B cell (primary cell): ENCODE measurements around the gene C1QL1.

Source experiments
- EZH2 ChIP-seq: IDR thresholded peaks from 2 replicates; pipeline ENCODE4 v1.6.1; 2012; ENCODE audit warnings: borderline replicate concordance, low read depth, mild to moderate bottlenecking, moderate library complexity, low read length; ENCODE audit not compliant: insufficient read depth, poor library complexity, severe bottlenecking
- TF ChIP-seq, protein P1 (sequence below): fragments of 200-600 bp; IDR thresholded peaks from one replicate; pipeline ENCODE4 v1.8.0; 2022; ENCODE audit warnings: antibody characterized with exemption, mild to moderate bottlenecking

DNA sequence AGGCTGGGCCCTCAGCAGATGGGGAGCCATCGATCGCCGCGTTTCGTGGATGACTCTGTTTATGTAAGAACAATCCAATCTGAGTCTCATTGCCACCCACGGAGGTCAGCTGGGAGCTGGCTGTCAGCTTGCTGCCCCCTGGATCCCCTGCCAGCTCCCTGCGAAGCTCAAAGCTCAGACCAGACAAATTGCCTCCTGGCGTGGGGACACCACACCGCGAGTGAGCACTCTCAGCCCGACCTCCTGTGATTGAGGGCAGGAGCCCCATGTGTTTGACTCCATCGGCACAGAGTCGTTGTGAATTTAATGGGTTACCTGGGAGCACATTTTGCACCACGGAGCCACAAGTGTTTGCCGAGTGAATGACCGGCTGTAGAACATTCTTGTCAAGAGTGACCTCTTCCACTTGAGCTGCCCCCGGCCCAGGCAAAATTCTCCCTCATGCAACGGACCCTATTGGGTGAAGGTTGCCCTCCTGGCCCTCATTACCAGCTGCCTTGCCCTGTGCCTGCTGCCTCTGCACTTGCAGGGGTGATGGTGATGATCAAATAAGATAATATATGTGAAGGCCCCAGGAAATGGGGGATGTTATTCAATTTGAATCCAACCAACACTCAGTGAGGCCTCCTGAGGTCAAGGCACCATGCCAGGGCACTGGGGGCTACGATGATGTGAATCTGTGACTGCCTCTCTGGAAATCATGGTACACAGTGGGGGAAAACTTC, 45.2 kb downstream of the C1QL1 start:
- no peak for TF ChIP-seq EZH2
- TF ChIP-seq, protein P1, sequence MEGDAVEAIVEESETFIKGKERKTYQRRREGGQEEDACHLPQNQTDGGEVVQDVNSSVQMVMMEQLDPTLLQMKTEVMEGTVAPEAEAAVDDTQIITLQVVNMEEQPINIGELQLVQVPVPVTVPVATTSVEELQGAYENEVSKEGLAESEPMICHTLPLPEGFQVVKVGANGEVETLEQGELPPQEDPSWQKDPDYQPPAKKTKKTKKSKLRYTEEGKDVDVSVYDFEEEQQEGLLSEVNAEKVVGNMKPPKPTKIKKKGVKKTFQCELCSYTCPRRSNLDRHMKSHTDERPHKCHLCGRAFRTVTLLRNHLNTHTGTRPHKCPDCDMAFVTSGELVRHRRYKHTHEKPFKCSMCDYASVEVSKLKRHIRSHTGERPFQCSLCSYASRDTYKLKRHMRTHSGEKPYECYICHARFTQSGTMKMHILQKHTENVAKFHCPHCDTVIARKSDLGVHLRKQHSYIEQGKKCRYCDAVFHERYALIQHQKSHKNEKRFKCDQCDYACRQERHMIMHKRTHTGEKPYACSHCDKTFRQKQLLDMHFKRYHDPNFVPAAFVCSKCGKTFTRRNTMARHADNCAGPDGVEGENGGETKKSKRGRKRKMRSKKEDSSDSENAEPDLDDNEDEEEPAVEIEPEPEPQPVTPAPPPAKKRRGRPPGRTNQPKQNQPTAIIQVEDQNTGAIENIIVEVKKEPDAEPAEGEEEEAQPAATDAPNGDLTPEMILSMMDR: no peak
